Measurements from ENCODE around the gene PRAMEF10.
"Not testable (repeated sequence)": the region's sequence is repeated elsewhere in the genome, so short reads cannot be mapped to it uniquely, and the experiment has no call there.

- not testable (repeated sequence) for TF ChIP-seq CTCF (IDR thresholded peaks at IDR 0.05; ENCODE audit: insufficient read depth, low read length, poor library complexity, severe bottlenecking); EZH2phosphoT487 (conservative IDR thresholded peaks at IDR 0.05; ENCODE audit: low read length)
Observed at GRCh38 chr1:12848620-12849019, 49.5 kb downstream of the PRAMEF10 start, which contains the start of gene HNRNPCL1.
